Measurements from ENCODE around the gene ZBTB40. TPM values are rescaled to one million over a fixed set of nuclear protein-coding genes. Genes with fewer than 3 reads are reported as not detected.

ZBTB40 gene
- total and polyA plus RNA-seq, 9 of the 15 experiments (the other 6 are each of a cell fraction or from before 2014, with no cell fraction given): 2.6 to 26.0 (median 18.8) TPM

- FAIRE-seq: no peak
- WGBS (ENCODE audit: insufficient coverage, low coverage, missing lambda C conversion rate): 25% methylated on average over 7 of the region's 7 CpGs
- TF ChIP-seq SMARCE1 (IDR thresholded peaks at IDR 0.05): no peak
- no peak for TF ChIP-seq ZNF318 (IDR thresholded peaks at IDR 0.05; ENCODE audit: borderline replicate concordance in 1 of 2, low read depth in 1 of 2)
- no peak for TF ChIP-seq ATF4 (CRISPR knock-in tag; IDR thresholded peaks at IDR 0.05)
- no peak for TF ChIP-seq CTCF (IDR thresholded peaks at IDR 0.05 in 2 of 3, conservative IDR thresholded peaks at IDR 0.05 in 1 of 3; ENCODE audit: insufficient read depth in 2 of 3, low read depth in 1 of 3, low read length in 3 of 3)
- no peak for TF ChIP-seq RBM15 (IDR thresholded peaks at IDR 0.05; ENCODE audit: insufficient read depth, low read length)
- TF ChIP-seq GTF2B (IDR thresholded peaks at IDR 0.05; ENCODE audit: extremely low read depth, insufficient read length): no peak
- no peak for TF ChIP-seq NR2C1 (IDR thresholded peaks at IDR 0.05)
- TF ChIP-seq NR2C1 (tag; IDR thresholded peaks at IDR 0.05): no peak
Measured at GRCh38 chr1:22536506-22536905, 84.9 kb downstream of the ZBTB40 start.

More at GRCh38 chr1:22536506-22536905, 84.9 kb downstream of the ZBTB40 start:
- in situ Hi-C loops (cut with MboI) (no loop called here), intact Hi-C loops (cut with micrococcal nuclease) (loop anchor here (10.0 kb wide), 1 partner anchor 112 kb away; no protein-coding TSS in a partner anchor)
- CTCF ChIA-PET (ENCODE audit: low intra/inter-chr PET ratio): no interaction called here
- DNase-seq (ENCODE audit: extremely low read depth in 1 of 4, low spot score in 3 of 4) (no peak), ATAC-seq (no peak)
- no peaks in the 10 kb centered on the region for H3K36me3 ChIP-seq (ENCODE audit: control insufficient read depth, insufficient read depth, low read length)
- POLR2A ChIA-PET: no interaction called here
- no peak overlapping the region for H3K4me3 ChIP-seq
- H3K9me1 ChIP-seq (ENCODE audit: control insufficient read depth, insufficient read depth, low read length): no peaks in the 10 kb centered on the region
- H3K4me2 ChIP-seq (ENCODE audit: insufficient read depth, low read length): no peak overlapping the region
- H3K27ac ChIP-seq (ENCODE audit: extremely low read depth, low read depth, low read length): no peak overlapping the region
- BruUV-seq (replicated peaks): no TSS peak
- peaks cover 7 to 11% of the 10 kb centered on the region in 2 experiments; a peak in 2 of 5 replicates for H3K4me1 ChIP-seq (replicated peaks in 1 of 2; ENCODE audit: control insufficient read depth in 2 of 2, insufficient read depth in 2 of 2, low read length in 2 of 2)
- H3K9me3 ChIP-seq (replicated peaks; ENCODE audit: control insufficient read depth, insufficient read depth, low read depth, low read length): no peaks in the 10 kb centered on the region
- no peak overlapping the region for H2AFZ ChIP-seq (ENCODE audit: low read depth, low read length)
- H3K27me3 ChIP-seq (ENCODE audit: control insufficient read depth in 2 of 2, insufficient read depth in 2 of 2, low read length in 2 of 2): peaks cover 0 to 36% of the 10 kb centered on the region in 2 experiments; a peak in 2 of 5 replicates
- H4K20me1 ChIP-seq (replicated peaks; ENCODE audit: control insufficient read depth, insufficient read depth, low read length): 0 out of 2 replicates have a peak, but pooled peaks cover 5% of the 10 kb centered on the region
- H3K9ac ChIP-seq (ENCODE audit: insufficient read depth in 1 of 2, low read depth in 2 of 2, low read length in 2 of 2): 0 out of 4 replicates have a peak overlapping the region, but pooled peaks of 1 of the 2 experiments have one; percentile 36
- H3K79me2 ChIP-seq (ENCODE audit: control insufficient read depth, insufficient read depth, low read length): no peaks in the 10 kb centered on the region

All from K562 (cell line).